SW480 (cell line): Measurements from ENCODE around the gene ANKRD10.
"Not testable (repeated sequence)": the region's sequence is repeated elsewhere in the genome, so short reads cannot be mapped to it uniquely, and the experiment has no call there.

Experiments
- DNase-seq: peaks from one replicate; pipeline ENCODE4 v3.0.0-alpha.2; 2016; ENCODE audit warnings: low spot score

The ANKRD10 gene

GRCh38 chr13:110866491-110867170, 48.2 kb downstream of the ANKRD10 start:
- no peak for DNase-seq

DNA sequence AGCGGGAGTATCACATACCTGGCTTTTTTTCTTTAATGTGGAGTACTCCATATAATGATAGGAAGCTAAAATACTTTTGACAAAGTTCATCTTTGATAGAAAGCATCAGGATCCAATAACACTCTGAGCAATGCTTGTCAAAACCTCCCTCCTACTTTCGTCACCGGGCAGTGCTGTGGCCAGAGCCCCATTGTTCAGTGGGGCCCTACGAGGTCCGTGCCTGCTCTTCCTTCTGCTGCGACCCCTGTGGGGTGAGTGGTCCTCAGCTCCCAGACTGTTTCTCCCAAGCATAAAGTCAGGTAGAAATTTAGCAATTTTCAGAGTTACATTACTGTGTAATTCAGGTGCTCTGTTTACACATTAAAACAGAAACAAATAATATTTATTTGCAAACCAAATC, 51.2 kb downstream of the ANKRD10 start:
- no peak for DNase-seq

GRCh38 chr13:110860983-110861382, 53.9 kb downstream of the ANKRD10 start:
- no peak for DNase-seq

DNA sequence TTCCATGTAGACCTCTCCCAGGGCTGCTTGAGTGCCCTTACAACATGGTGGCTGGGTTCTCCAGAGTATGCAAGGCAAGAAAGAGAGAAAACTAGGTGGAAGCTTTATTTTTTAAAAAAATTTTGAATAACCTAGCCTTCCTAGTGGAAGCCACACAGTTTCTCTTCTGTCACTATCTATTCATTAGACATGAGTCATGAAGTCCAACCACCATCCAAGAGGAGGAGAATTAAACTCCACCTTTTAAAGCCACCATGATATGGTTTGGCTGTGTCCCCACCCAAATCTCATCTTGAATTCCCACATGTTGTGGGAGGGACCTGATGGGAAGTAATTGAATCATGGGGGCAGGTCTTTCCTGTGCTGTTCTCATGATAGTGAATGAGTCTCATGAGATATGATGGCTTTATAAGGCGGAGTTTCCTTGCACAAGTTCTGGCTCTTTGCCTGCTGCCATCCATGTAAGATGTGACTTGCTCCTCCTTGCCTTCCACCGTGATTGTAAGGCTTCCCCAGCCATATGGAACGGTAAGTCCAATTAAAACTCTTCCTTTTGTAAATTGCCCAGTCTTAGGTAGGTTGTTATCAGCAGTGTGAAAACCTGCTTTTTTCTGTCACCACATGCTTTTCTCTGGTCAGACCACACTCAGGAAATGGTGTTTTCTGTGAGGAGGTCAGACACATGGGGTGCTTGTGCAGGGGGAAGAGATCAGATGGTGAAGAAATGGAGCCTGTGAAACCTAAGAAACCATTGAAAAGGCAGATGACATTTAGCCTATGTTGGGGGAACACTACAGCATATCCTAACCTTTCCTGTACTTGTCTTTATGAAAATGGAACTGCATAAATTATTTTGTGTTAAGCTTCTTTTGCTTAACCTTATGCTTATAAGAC, 57.7 kb downstream of the ANKRD10 start:
- no peak for DNase-seq

DNA sequence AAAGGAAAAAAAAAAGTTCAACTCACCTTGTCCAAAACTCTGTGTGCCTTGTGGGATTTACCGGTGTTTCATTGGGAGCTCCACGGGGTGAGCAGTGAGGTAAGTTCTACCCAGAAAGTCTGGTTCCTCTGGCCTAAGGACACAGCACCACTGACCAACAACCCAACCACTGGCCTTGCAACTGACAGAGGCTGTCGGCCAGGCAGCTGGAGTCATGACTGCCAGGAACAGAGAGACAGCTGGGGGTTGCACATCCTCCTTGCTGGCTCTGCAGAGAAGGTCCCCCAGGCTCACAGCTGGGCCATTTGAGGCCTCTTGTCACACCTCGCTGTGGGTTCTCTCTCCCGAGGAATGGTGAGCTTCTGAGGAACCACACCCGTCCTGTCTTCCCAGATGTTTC, 59.5 kb downstream of the ANKRD10 start:
- DNase-seq = no peak

GRCh38 chr13:110854866-110855265, 60.0 kb downstream of the ANKRD10 start:
- no peak for DNase-seq

GRCh38 chr13:110853235-110853721, 61.6 kb downstream of the ANKRD10 start:
- no peak for DNase-seq

DNA sequence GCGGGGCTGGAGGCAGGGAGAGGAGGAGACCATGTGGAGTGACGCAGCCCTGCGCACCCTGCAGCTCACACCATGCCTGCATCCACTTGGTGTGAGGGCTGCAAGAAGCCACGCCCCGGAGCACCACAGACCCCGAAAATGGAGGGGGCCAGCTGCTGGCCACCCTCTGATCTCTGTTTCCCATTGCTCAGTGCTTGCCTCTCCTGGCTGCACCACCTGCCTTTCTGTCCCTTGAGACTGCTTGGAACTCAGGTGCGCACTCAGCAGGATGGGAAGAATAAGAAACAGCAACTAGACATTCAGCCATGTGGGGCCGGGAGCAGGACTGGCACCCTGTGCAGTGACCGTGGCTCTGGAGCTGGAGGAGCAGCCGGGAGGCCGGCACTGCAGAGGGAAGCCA, 64.0 kb downstream of the ANKRD10 start:
- no peak for DNase-seq

DNA sequence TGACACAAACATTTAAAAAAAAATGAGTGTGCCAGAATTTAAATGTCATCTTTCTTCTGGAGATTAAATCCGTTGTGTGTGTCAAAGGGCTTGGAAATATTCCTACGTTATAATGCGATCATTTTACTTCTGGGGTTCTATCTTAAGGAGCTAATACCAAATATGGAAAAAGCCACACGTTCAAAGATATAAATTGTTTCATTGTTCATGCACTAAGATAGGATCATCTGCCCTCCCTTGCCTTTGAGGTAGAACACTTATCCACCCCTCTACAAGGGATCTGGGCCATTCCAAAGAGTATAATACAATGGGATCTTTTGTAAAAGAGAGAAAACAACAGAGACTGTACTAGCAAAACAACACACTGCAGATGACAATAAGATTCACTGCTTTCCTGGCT, 64.9 kb downstream of the ANKRD10 start:
- no peak for DNase-seq

DNA sequence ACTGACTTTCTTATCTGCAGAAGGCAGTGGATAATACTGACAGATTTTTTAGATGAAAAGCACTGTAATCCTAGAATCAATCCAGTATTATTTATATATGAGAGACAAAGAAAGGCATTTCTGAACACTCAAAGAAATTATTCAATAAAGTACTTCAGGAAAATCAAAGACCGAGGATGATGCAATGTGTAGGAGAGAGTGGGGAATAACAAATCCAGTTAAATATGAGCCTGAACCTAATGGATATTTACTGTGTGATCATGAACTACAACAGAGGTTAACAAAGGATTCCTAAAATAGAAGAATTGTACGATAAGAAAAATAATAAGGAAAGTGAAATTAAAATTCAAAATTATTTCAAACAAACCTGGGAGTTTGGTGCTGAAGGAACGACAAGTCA, 69.3 kb downstream of the ANKRD10 start:
- DNase-seq = no peak

GRCh38 chr13:110841846-110842245, 73.0 kb downstream of the ANKRD10 start:
- DNase-seq = no peak

GRCh38 chr13:110841406-110841805, 73.5 kb downstream of the ANKRD10 start:
- DNase-seq = no peak

DNA sequence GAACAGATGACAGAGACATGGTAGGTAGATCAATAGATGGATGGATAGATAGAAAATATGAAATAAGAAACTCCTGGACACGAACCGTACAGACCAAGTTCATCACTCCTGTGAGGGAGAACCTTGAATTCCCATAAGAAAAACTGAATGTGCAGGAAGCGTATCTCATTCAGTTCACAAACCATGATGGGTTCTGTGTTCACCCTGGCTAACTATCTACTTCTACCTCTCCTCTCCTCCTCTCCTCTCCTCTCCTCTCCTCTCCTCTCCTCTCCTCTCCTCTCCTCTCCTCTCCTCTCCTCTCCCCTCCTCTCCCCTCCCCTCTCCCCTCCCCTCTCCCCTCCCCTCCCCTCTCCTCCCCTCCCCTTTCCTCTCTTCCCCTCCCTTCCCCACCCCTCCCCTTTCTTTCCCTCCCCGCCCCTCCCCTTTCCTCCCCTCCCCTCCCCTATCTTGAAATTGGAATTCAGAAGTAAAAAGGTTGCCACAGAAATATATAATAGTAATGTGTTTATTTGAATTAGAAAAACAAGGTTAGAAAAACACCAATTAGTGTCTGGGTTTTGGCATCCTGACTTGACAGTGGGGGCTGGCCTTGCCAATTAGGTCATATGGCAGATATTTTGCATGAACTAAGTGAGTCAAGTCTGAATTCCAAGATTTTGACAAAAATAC, 75.9 kb downstream of the ANKRD10 start:
- no peak for DNase-seq

DNA sequence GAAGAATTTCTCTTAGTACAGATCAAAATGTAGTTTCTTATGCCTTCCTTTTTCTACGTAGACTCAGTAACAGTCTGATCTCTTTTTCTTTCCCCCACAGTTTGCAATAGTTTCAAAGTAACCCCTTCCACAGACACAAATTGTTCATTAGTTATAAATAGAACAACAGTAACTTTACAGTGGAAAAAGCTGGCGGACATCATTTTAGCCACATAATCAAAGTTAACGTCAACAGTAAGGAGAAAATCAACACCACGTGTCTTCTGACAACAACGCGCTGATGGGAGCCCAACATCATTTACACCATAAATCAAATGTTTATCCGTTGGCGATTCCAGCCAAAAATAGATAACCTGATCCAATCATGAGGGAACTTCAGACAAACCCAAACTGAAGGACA, 76.8 kb downstream of the ANKRD10 start:
- no peak for DNase-seq

- not testable (repeated sequence) for DNase-seq
These were observed 77.3 kb downstream of the ANKRD10 start for GRCh38 chr13:110837397-110838061.

GRCh38 chr13:110836605-110836903, 78.3 kb downstream of the ANKRD10 start:
- no peak for DNase-seq

- no peak for DNase-seq
These were observed 78.9 kb downstream of the ANKRD10 start for GRCh38 chr13:110835721-110836604.

DNA sequence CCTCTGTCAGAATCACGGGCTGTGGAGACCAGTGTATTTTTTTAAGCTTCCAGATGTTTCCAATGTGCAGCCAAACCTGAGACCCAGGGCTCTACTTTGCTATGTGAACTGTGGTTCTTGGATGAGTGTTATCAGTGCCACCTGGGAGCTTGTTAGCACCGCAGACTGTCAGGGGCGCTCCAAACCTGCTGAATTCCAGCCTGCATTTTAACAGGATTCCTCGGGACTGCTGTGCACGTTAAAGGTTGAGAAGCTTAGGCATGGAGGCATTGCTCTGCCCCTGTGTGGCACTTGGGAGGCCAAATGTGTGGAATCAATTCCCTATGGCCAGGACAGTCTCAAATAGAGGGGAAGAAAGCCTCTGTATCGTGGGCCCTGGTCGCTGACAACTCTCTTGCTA, 80.3 kb downstream of the ANKRD10 start:
- no peak for DNase-seq

DNA sequence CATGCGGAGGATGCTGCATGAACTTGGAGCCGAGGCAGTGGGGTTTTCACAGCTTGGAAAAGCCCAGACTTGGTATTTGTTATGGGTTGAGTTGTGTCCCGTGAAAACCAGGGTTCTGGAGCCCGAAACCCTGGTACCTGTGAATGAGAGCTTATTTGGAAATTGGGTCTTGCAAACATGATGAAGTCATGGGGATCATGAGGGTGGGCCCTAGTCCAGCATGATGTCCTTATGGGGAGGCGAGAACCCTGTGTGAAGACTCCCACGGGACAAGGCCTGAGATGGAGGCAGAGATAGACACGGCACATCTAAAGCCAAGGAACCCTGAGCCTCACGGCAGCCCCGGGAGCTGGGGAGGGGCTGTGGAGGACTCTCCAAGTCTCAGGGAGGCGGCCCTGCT, 82.3 kb downstream of the ANKRD10 start:
- DNase-seq = no peak

DNA sequence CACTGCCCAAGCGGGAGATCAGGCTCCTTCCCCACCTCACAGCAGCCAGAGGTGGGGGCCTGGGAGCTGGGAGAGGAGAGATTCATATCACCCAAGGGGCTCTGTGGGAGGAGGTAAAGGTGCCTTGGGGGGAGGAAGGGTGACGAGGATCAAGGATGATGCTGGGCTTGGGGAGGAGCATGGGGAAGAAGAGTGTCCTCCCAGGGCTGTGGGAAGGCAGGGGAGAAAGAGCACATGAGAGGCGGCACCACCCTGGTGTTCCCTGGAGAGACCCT, 82.7 kb downstream of the ANKRD10 start:
- DNase-seq = no peak

DNA sequence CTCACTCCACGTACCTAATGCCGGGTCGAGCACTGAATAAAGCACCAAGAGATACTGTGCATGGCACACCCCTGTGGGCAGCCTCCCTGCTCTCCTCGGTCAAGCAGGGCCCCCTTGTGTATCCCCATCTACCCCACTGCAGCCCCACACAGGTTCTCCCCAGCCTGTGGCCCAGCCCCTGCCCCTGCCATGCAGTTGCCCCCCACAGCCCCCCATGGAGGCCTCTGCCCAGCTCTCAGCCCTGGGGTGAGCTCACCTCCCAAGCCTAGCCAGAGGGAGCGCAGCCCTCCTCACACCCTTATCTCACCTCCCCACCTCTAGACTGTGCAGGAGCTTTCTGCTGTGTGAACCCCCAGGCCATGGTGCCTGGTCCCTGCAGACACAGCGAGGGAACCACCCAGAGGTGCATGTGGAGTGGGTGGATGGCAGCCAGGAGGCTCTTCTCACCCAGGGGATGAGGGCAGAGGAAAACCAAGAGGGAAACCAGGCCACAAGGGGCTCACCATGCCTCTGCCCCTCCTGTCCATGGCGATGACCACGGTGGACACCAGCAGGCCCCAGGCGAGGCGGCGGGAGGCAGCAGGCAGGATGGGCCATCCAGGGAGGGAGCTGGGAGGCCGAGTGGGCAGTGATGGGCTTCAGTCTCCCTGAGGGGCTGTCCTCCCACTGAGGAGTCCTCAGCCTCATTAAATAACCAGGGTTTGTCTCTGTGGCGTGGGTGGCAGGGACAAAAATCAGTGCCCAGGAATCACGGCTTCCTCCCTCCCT, 83.2 kb downstream of the ANKRD10 start:
- DNase-seq = no peak
